ENCODE data around the gene PARP1.

DNA sequence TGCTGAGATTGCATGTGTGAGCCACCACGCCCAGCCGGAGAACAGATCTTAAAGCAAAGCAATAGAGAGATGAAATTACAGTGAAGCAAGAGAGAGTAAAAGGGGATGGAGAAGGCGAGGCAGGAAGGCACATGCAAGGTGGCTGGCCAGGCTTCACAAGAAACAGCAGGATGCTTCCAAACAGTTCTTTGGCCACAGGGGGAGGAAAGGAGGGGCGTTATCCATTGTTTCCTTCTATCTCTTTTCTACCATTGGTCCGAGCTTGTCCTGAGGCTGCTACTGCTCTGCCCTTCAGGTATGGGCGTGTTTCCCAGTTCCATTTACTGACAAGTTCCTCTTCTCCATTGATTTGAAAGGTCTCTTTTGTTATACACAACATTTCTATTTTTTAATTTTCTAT lies 33.7 kb upstream of the PARP1 start:
- TF ChIP-seq CTCF (IDR thresholded peaks at IDR 0.05) (no peak), POLR2A (IDR thresholded peaks at IDR 0.05) (no peak)

All from lower leg skin (tissue), 3 donors.